H9 (cell line): Measurements from ENCODE around the gene NFYC. TPM values are rescaled to one million over a fixed set of nuclear protein-coding genes. Genes with fewer than 3 reads are reported as not detected.

Source experiments
- DNase-seq: peaks from one replicate; pipeline ENCODE4 v3.0.0-alpha.2; 2017
- H2AFZ ChIP-seq: one replicate; pipeline ENCODE4 v1.6.1; 2013; ENCODE audit warnings: mild to moderate bottlenecking, low read length, control low read depth, moderate library complexity
- H2AK5ac ChIP-seq: 2 replicates; pipeline ENCODE4 v1.6.1; 2013; ENCODE audit warnings: low read length, control low read depth, mixed read lengths; ENCODE audit not compliant: insufficient read length
- H2BK120ac ChIP-seq: one replicate; pipeline ENCODE4 v1.6.1; 2013; ENCODE audit warnings: low read depth, mild to moderate bottlenecking, low read length, control low read depth, inconsistent platforms; ENCODE audit not compliant: poor library complexity, severe bottlenecking
- H2BK12ac ChIP-seq: 2 replicates; pipeline ENCODE4 v1.6.1; 2013; ENCODE audit warnings: low read length, control low read depth, mixed read lengths, low read depth; ENCODE audit not compliant: insufficient read length
- H2BK15ac ChIP-seq: 2 replicates; pipeline ENCODE4 v1.6.1; 2013; ENCODE audit warnings: low read depth, low read length, control low read depth
- H2BK20ac ChIP-seq: one replicate; pipeline ENCODE4 v1.6.1; 2013; ENCODE audit warnings: low read depth, mild to moderate bottlenecking, low read length, control low read depth, inconsistent platforms; ENCODE audit not compliant: poor library complexity, severe bottlenecking
- H2BK5ac ChIP-seq: 2 replicates; pipeline ENCODE4 v1.6.1; 2013; ENCODE audit warnings: low read length, control low read depth, mixed read lengths; ENCODE audit not compliant: insufficient read length
- H3K14ac ChIP-seq: 2 replicates; pipeline ENCODE4 v1.6.1; 2013; ENCODE audit warnings: low read length, control low read depth; ENCODE audit not compliant: insufficient read depth
- H3K18ac ChIP-seq: 2 replicates; pipeline ENCODE4 v1.6.1; 2013; ENCODE audit warnings: low read depth, mild to moderate bottlenecking, mixed read lengths, low read length, control low read depth; ENCODE audit not compliant: insufficient read length
- H3K23ac ChIP-seq: 2 replicates; pipeline ENCODE4 v1.6.1; 2013; ENCODE audit warnings: low read length, control low read depth, mixed read lengths, low read depth; ENCODE audit not compliant: insufficient read length
- H3K23me2 ChIP-seq: 2 replicates; pipeline ENCODE4 v1.6.1; 2013; ENCODE audit warnings: low read depth, mild to moderate bottlenecking, mixed read lengths, low read length, control low read depth; ENCODE audit not compliant: insufficient read length, poor library complexity, severe bottlenecking
- H3K27ac ChIP-seq: 2 replicates; pipeline ENCODE4 v1.5.1; 2013; ENCODE audit warnings: low read length, control low read depth, mixed read lengths, low read depth; ENCODE audit not compliant: insufficient read length
- H3K27me3 ChIP-seq: 2 replicates; pipeline ENCODE4 v1.6.1; 2013; ENCODE audit warnings: low read length, control low read depth, inconsistent platforms; ENCODE audit not compliant: insufficient read depth
- H3K4ac ChIP-seq: 2 replicates; pipeline ENCODE4 v1.6.1; 2013; ENCODE audit warnings: low read depth, mild to moderate bottlenecking, control low read depth, inconsistent platforms, low read length, moderate library complexity
- H3K4me1 ChIP-seq: 2 replicates; pipeline ENCODE4 v1.6.1; 2013; ENCODE audit warnings: low read length, control low read depth, inconsistent platforms; ENCODE audit not compliant: insufficient read depth
- H3K4me2 ChIP-seq: 2 replicates; pipeline ENCODE4 v1.6.1; 2013; ENCODE audit warnings: low read length, control low read depth, mixed read lengths; ENCODE audit not compliant: insufficient read length, insufficient read depth
- H3K56ac ChIP-seq: 2 replicates; pipeline ENCODE4 v1.6.1; 2013; ENCODE audit warnings: low read depth, mild to moderate bottlenecking, mixed read lengths, low read length, control low read depth; ENCODE audit not compliant: insufficient read length
- H3K79me1 ChIP-seq: 2 replicates; pipeline ENCODE4 v1.6.1; 2013; ENCODE audit warnings: low read depth, mild to moderate bottlenecking, moderate library complexity, low read length, control low read depth, inconsistent platforms; ENCODE audit not compliant: insufficient read depth, poor library complexity, severe bottlenecking
- H3K79me2 ChIP-seq: 2 replicates; pipeline ENCODE4 v1.6.1; 2013; ENCODE audit warnings: low read length, control low read depth, inconsistent platforms; ENCODE audit not compliant: insufficient read depth
- H3K9ac ChIP-seq: 2 replicates; pipeline ENCODE4 v1.6.1; 2013; ENCODE audit warnings: low read length, control low read depth, mixed read lengths; ENCODE audit not compliant: insufficient read length; ENCODE audit errors: extremely low read depth
- H3K9me3 ChIP-seq: one replicate; pipeline ENCODE4 v1.6.1; 2013; ENCODE audit warnings: low read depth, low read length, inconsistent platforms; ENCODE audit not compliant: control insufficient read depth
- H3T11ph ChIP-seq: one replicate; pipeline ENCODE4 v1.6.1; 2013; ENCODE audit warnings: mild to moderate bottlenecking, low read length, control low read depth, inconsistent platforms
- H4K20me1 ChIP-seq: one replicate; pipeline ENCODE4 v1.6.1; 2013; ENCODE audit not compliant: control insufficient read depth, insufficient read length, insufficient read depth
- H4K5ac ChIP-seq: 2 replicates; pipeline ENCODE4 v1.6.1; 2013; ENCODE audit warnings: low read depth, mild to moderate bottlenecking, mixed read lengths, low read length, control low read depth; ENCODE audit not compliant: insufficient read length
- H4K8ac ChIP-seq: replicated peaks from 2 replicates; pipeline ENCODE4 v1.6.1; 2013; ENCODE audit warnings: low read length, control low read depth, mixed read lengths, low read depth; ENCODE audit not compliant: insufficient read length
- H4K91ac ChIP-seq: 2 replicates; pipeline ENCODE4 v1.6.1; 2013; ENCODE audit warnings: low read depth, mild to moderate bottlenecking, moderate library complexity, mixed read lengths, low read length, control low read depth; ENCODE audit not compliant: insufficient read length
- H3K27ac Mint-ChIP-seq, 3 experiments: 2 replicates in 2 of 3; 3 replicates in 1 of 3; pipeline ENCODE4 v1.8.0; 2020 to 2021; ENCODE audit warnings: mixed read lengths in 3 of 3, mild to moderate bottlenecking in 1 of 3, moderate library complexity in 1 of 3
- H3K27me3 Mint-ChIP-seq: 2 replicates; pipeline ENCODE4 v1.8.0; 2021; ENCODE audit warnings: low read depth, mild to moderate bottlenecking, moderate library complexity, mixed read lengths
- H3K36me3 Mint-ChIP-seq, 3 experiments: 2 replicates in 2 of 3; 3 replicates in 1 of 3; pipeline ENCODE4 v1.8.0; 2020 to 2021; ENCODE audit warnings: low read depth in 3 of 3, mixed read lengths in 3 of 3; ENCODE audit not compliant: insufficient read depth in 1 of 3
- H3K4me1 Mint-ChIP-seq, 2 experiments: 2 replicates each; pipeline ENCODE4 v1.8.0; 2020; ENCODE audit warnings: mixed read lengths in 2 of 2
- H3K4me3 Mint-ChIP-seq, 2 experiments: 2 replicates in 1 of 2; 3 replicates in 1 of 2; pipeline ENCODE4 v1.8.0; 2020 to 2021; ENCODE audit warnings: mild to moderate bottlenecking in 2 of 2, mixed read lengths in 2 of 2, moderate library complexity in 1 of 2
- H3K9me3 Mint-ChIP-seq, 2 experiments: 2 replicates in 1 of 2; 3 replicates in 1 of 2; pipeline ENCODE4 v1.8.0; 2020; ENCODE audit warnings: mild to moderate bottlenecking in 2 of 2, mixed read lengths in 2 of 2, moderate library complexity in 1 of 2
- CTCF ChIP-seq: fragments of 200-600 bp; sonication (generic); conservative IDR thresholded peaks from 3 replicates; pipeline ENCODE4 v1.8.0; 2021; ENCODE audit warnings: antibody characterized with exemption, mild to moderate bottlenecking
- WGBS: extraction: QIAGEN DNeasy Blood & Tissue Kit; methylation state at CpG from one replicate; pipeline ENCODE4 v1.1.7; 2013; ENCODE audit warnings: missing lambda C conversion rate, low lambda C conversion rate, mixed read lengths; ENCODE audit not compliant: insufficient read length; ENCODE audit errors: extremely low coverage; 5-methylcytosine and 5-hydroxymethylcytosine counted together
- total RNA-seq: library from RNA; stranded (reverse); gene quantifications from 2 replicates; pipeline ENCODE4 v1.2.1, GENCODE V29; 2021

The NFYC gene
- total RNA-seq, 1 experiment from 2014 or later, result 54.7 TPM

- no CpG with 5 or more reads among the region's 13 CpGs for WGBS
- no peak overlapping the region for H3K9ac ChIP-seq
- Mint-ChIP-seq H3K36me3 (no peaks in the 10 kb centered on the region), H3K4me1 (peaks cover 5 to 19% of the 10 kb centered on the region in 2 experiments; a peak in 2 of 4 replicates), H3K27ac (no peak overlapping the region), H3K9me3 (no peaks in the 10 kb centered on the region), H3K4me3 (no peak overlapping the region), H3K27me3 (peaks cover 31% of the 10 kb centered on the region)
- no peak overlapping the region for H2AFZ ChIP-seq
- H3K79me1 ChIP-seq, result no peaks in the 10 kb centered on the region
- H3K14ac ChIP-seq, result no peak overlapping the region
- no peak overlapping the region for H3K23ac ChIP-seq
- H3K23me2 ChIP-seq, result no peaks in the 10 kb centered on the region
- H3K27me3 ChIP-seq, result no peaks in the 10 kb centered on the region; the same call in 1 of the 2 replicates
- H2BK12ac ChIP-seq, result no peak overlapping the region
- H2BK120ac ChIP-seq, result no peak overlapping the region
- no peak overlapping the region for H4K91ac ChIP-seq
- DNase-seq, result no peak
- H3K18ac ChIP-seq, result no peak overlapping the region
- H2AK5ac ChIP-seq, result no peak overlapping the region
- H3K4ac ChIP-seq, result no peak overlapping the region
- no peak overlapping the region for H3K56ac ChIP-seq
- H2BK20ac ChIP-seq, result no peak overlapping the region
- no peak overlapping the region for H3K27ac ChIP-seq
- H2BK15ac ChIP-seq, result no peak overlapping the region
- no peaks in the 10 kb centered on the region for H3K9me3 ChIP-seq
- H4K8ac ChIP-seq, result no peak overlapping the region
- H3K4me1 ChIP-seq, result no peaks in the 10 kb centered on the region
- H4K5ac ChIP-seq, result no peak overlapping the region
- no peaks in the 10 kb centered on the region for H4K20me1 ChIP-seq
- H2BK5ac ChIP-seq, result no peak overlapping the region
- TF ChIP-seq CTCF, result no peak
- no peaks in the 10 kb centered on the region for H3K79me2 ChIP-seq
- no peak overlapping the region for H3K4me2 ChIP-seq
- H3T11ph ChIP-seq, result no peak overlapping the region
Measured at GRCh38 chr1:40789661-40790430, 98.3 kb downstream of the NFYC start.
